Neural cell (in vitro differentiated cells): ENCODE data around the gene NR2F1-AS1.

Experiments used
- EP300 ChIP-seq: fragments of 450-650 bp; conservative IDR thresholded peaks from 2 replicates; pipeline ENCODE4 v1.6.1; 2014; ENCODE audit warnings: antibody characterized with exemption, mild to moderate bottlenecking, moderate library complexity; ENCODE audit not compliant: poor library complexity, severe bottlenecking
- POLR2AphosphoS5 ChIP-seq: IDR thresholded peaks from 2 replicates; pipeline ENCODE4 v1.6.1; 2012
- RAD21 ChIP-seq: fragments of 450-650 bp; conservative IDR thresholded peaks from 2 replicates; pipeline ENCODE4 v1.6.1; 2014; ENCODE audit warnings: antibody characterized with exemption, mild to moderate bottlenecking, moderate library complexity
- TF ChIP-seq, protein P1 (sequence below): fragments of 450-650 bp; IDR thresholded peaks from 2 replicates; pipeline ENCODE4 v1.5.1; 2014; ENCODE audit warnings: antibody characterized with exemption, mild to moderate bottlenecking, moderate library complexity; ENCODE audit not compliant: poor library complexity, severe bottlenecking
- TF ChIP-seq, protein P2 (sequence below): IDR thresholded peaks from 2 replicates; pipeline ENCODE4 v1.6.1; 2012; ENCODE audit warnings: borderline replicate concordance

- TF ChIP-seq POLR2AphosphoS5 (no peak), RAD21 (no peak), EP300 (no peak)
- TF ChIP-seq, protein P1, sequence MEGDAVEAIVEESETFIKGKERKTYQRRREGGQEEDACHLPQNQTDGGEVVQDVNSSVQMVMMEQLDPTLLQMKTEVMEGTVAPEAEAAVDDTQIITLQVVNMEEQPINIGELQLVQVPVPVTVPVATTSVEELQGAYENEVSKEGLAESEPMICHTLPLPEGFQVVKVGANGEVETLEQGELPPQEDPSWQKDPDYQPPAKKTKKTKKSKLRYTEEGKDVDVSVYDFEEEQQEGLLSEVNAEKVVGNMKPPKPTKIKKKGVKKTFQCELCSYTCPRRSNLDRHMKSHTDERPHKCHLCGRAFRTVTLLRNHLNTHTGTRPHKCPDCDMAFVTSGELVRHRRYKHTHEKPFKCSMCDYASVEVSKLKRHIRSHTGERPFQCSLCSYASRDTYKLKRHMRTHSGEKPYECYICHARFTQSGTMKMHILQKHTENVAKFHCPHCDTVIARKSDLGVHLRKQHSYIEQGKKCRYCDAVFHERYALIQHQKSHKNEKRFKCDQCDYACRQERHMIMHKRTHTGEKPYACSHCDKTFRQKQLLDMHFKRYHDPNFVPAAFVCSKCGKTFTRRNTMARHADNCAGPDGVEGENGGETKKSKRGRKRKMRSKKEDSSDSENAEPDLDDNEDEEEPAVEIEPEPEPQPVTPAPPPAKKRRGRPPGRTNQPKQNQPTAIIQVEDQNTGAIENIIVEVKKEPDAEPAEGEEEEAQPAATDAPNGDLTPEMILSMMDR: no peak
- TF ChIP-seq, protein P2, sequence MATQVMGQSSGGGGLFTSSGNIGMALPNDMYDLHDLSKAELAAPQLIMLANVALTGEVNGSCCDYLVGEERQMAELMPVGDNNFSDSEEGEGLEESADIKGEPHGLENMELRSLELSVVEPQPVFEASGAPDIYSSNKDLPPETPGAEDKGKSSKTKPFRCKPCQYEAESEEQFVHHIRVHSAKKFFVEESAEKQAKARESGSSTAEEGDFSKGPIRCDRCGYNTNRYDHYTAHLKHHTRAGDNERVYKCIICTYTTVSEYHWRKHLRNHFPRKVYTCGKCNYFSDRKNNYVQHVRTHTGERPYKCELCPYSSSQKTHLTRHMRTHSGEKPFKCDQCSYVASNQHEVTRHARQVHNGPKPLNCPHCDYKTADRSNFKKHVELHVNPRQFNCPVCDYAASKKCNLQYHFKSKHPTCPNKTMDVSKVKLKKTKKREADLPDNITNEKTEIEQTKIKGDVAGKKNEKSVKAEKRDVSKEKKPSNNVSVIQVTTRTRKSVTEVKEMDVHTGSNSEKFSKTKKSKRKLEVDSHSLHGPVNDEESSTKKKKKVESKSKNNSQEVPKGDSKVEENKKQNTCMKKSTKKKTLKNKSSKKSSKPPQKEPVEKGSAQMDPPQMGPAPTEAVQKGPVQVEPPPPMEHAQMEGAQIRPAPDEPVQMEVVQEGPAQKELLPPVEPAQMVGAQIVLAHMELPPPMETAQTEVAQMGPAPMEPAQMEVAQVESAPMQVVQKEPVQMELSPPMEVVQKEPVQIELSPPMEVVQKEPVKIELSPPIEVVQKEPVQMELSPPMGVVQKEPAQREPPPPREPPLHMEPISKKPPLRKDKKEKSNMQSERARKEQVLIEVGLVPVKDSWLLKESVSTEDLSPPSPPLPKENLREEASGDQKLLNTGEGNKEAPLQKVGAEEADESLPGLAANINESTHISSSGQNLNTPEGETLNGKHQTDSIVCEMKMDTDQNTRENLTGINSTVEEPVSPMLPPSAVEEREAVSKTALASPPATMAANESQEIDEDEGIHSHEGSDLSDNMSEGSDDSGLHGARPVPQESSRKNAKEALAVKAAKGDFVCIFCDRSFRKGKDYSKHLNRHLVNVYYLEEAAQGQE: no peak
Measured at GRCh38 chr5:93592883-93593282, 11.9 kb upstream of the NR2F1-AS1 start.
